ENCODE results near the gene RICTOR. TPM values are rescaled to one million over a fixed set of nuclear protein-coding genes. Genes with fewer than 3 reads are reported as not detected.

RICTOR gene
- polyA plus RNA-seq, 3 donors = 3.5 to 12.8 (median 7.0) TPM

- H3K27ac ChIP-seq (ENCODE audit: low read depth in 1 of 2, low read length in 2 of 2) = no peak overlapping the region
- no peak for DNase-seq
- H3K4me2 ChIP-seq (replicated peaks; ENCODE audit: extremely low read depth, low read length, poor library complexity, severe bottlenecking) = no peak overlapping the region
- H3K9me3 ChIP-seq (replicated peaks in 1 of 2; ENCODE audit: control insufficient read depth in 1 of 2, insufficient read depth in 1 of 2, low read length in 2 of 2) = no peaks in the 10 kb centered on the region
- no peaks in the 10 kb centered on the region for H3K4me1 ChIP-seq (ENCODE audit: control insufficient read depth in 1 of 2, insufficient read depth in 2 of 2, low read length in 2 of 2)
- no CpG with 5 or more reads among the region's 2 CpGs for WGBS (ENCODE audit: insufficient coverage)
- Mint-ChIP-seq H3K27me3 (ENCODE audit: low read depth in 3 of 3) (no peaks in the 10 kb centered on the region), H3K36me3 (peaks cover 67 to 76% of the 10 kb centered on the region in 2 donors), H3K27ac (no peak overlapping the region), H3K9me3 (no peaks in the 10 kb centered on the region), H3K4me1 (no peaks in the 10 kb centered on the region), H3K4me3 (no peak overlapping the region)
- H3K79me2 ChIP-seq (ENCODE audit: insufficient read depth, low read length) = no peaks in the 10 kb centered on the region
- H2AFZ ChIP-seq (ENCODE audit: insufficient read depth, low read depth, low read length, poor library complexity, severe bottlenecking) = no peak overlapping the region
- peaks cover 95 to 98% of the 10 kb centered on the region in 2 donors for H3K36me3 ChIP-seq (replicated peaks in 1 of 2; ENCODE audit: control insufficient read depth in 1 of 2, insufficient read depth in 2 of 2, low read length in 2 of 2)
- H3K4me3 ChIP-seq (replicated peaks in 1 of 3; ENCODE audit: low read depth in 2 of 3, low read length in 3 of 3) = no peak overlapping the region
- no peaks in the 10 kb centered on the region for H3K27me3 ChIP-seq (ENCODE audit: control insufficient read depth in 2 of 2, insufficient read depth in 2 of 2, low read length in 2 of 2)
- H4K20me1 ChIP-seq (ENCODE audit: insufficient read depth, low read length) = no peaks in the 10 kb centered on the region
- TF ChIP-seq CTCF (IDR thresholded peaks at IDR 0.05) = no peak
- intact Hi-C loops (cut with micrococcal nuclease) = loop anchor here in 1 of 2 donors (10.0 kb wide), 2 partner anchors 163 to 1647 kb away; no protein-coding TSS in a partner anchor
- H3K9ac ChIP-seq (ENCODE audit: insufficient read depth, low read length, poor library complexity, severe bottlenecking) = no peak overlapping the region
These were observed 112.5 kb downstream of the RICTOR start for GRCh38 chr5:38961691-38962090.

GRCh38 chr5:38953426-38954012, 120.7 kb downstream of the RICTOR start:
- DNase-seq = no peak
- Histone ChIP-seq H3K27me3 (ENCODE audit: control insufficient read depth in 2 of 2, insufficient read depth in 2 of 2, low read length in 2 of 2) (no peaks in the 10 kb centered on the region), H3K36me3 (replicated peaks in 1 of 2; ENCODE audit: control insufficient read depth in 1 of 2, insufficient read depth in 2 of 2, low read length in 2 of 2) (peaks cover 96 to 99% of the 10 kb centered on the region in 2 donors), H2AFZ (ENCODE audit: insufficient read depth, low read depth, low read length, poor library complexity, severe bottlenecking) (no peak overlapping the region), H3K4me2 (replicated peaks; ENCODE audit: extremely low read depth, low read length, poor library complexity, severe bottlenecking) (no peak overlapping the region), H3K27ac (ENCODE audit: low read depth in 1 of 2, low read length in 2 of 2) (no peak overlapping the region), H3K4me3 (replicated peaks in 1 of 3; ENCODE audit: low read depth in 2 of 3, low read length in 3 of 3) (no peak overlapping the region), H3K9ac (ENCODE audit: insufficient read depth, low read length, poor library complexity, severe bottlenecking) (no peak overlapping the region), H3K79me2 (ENCODE audit: insufficient read depth, low read length) (no peaks in the 10 kb centered on the region), H4K20me1 (ENCODE audit: insufficient read depth, low read length) (no peaks in the 10 kb centered on the region), H3K4me1 (ENCODE audit: control insufficient read depth in 1 of 2, insufficient read depth in 2 of 2, low read length in 2 of 2) (no peaks in the 10 kb centered on the region), H3K9me3 (replicated peaks in 1 of 2; ENCODE audit: control insufficient read depth in 1 of 2, insufficient read depth in 1 of 2, low read length in 2 of 2) (no peaks in the 10 kb centered on the region)
- Mint-ChIP-seq H3K9me3 (no peaks in the 10 kb centered on the region), H3K27ac (no peak overlapping the region), H3K4me1 (no peaks in the 10 kb centered on the region), H3K27me3 (ENCODE audit: low read depth in 3 of 3) (no peaks in the 10 kb centered on the region), H3K4me3 (no peak overlapping the region), H3K36me3 (peaks cover 76 to 85% of the 10 kb centered on the region in 2 donors)
- intact Hi-C loops (cut with micrococcal nuclease) = no loop called here
- no peak for TF ChIP-seq CTCF (IDR thresholded peaks at IDR 0.05)
- WGBS (ENCODE audit: insufficient coverage) = no CpG with 5 or more reads among the region's 4 CpGs

Data from CD14-positive monocyte (primary cell).